Inflammatory macrophage (primary cell): ENCODE measurements around the gene ZSWIM1.
A peak's percentile ranks its signal among the peaks of the same experiment; 100 is the strongest.
"Not testable (repeated sequence)": the region's sequence is repeated elsewhere in the genome, so short reads cannot be mapped to it uniquely, and the experiment has no call there.

ENCODE experiments used
- DNase-seq, 2 donors: peaks; one replicate each; pipeline ENCODE4 v3.0.0-alpha.2; 2020 to 2022

ZSWIM1 gene

GRCh38 chr20:45909817-45910669, 29.0 kb downstream of the ZSWIM1 start:
- peak; percentile 67 to 69 for DNase-seq

GRCh38 chr20:45910670-45911485, 29.9 kb downstream of the ZSWIM1 start:
- DNase-seq, result peak; percentile 97 to 99

DNA sequence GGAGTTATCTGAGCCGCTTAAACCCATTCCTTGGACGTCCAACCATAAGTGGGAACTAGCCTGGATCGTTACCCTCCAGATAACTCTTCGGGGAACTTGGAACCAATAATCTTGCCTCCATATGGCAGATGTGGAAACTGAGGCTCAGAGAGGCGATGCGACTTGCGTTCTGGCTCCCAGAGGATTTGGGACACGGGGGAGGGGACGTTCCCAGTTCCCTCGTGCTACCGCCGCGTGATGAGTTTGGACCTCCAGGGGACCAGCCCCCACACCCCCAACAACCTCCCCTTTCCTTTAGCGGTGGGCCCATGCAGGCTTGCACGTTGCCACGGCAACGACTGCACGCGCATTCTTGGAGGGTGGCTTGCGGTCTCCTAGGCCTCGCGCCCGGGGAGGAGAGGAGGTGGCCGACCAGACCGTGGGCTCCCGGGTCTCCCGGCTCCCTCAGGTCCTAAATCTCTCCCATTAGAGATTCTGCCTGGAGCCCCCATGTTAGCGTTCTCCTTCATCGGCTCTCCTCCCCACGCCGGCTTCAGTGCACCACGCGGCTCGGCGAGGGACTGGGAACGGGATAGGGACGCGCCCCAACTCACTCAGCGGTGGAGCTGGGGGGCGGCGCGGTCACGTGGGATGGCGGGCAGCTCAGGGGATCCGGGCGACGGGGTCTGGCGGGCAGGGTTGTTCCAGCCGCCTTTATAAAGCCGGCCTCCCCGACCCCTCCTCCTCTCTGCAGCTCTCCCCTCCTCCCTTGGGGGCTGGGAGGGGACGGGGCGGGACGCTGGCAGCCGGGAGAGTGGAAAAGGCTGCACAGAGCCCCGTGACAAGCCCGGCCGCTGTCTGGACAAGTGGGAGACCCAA, 30.7 kb downstream of the ZSWIM1 start, which contains the start of gene PLTP:
Gene PLTP (minus strand): TSS at position 670 of the 858 bp plus-strand sequence. CDS start 703 bp downstream, outside the sequence.
- peak in 1 of 2 donors; percentile 28 for DNase-seq

DNA sequence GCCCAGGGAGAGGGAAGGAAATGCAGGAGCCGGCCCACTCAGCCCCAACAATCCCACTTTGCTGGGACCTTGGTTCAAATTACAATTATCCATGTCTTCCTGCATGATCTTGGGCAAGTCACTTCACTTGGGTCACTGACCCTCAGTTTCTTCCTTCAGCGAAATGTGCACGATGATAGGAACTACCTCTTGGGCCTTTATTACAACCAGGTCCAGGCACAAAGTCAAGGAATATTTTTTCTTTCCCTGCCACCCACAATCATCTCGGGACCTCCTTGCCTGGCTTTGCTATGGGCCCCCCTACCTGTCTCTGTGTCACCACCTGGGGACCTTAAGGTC, 31.3 kb downstream of the ZSWIM1 start:
- DNase-seq, result no peak

- peak; percentile 68 to 81 for DNase-seq
Measured at GRCh38 chr20:45913116-45913515, 32.1 kb downstream of the ZSWIM1 start.

- DNase-seq, result no peak
Measured at GRCh38 chr20:45917790-45918141, 36.7 kb downstream of the ZSWIM1 start.

GRCh38 chr20:45918182-45918737, 37.2 kb downstream of the ZSWIM1 start:
- peak; percentile 41 to 47 for DNase-seq

GRCh38 chr20:45918779-45919537, 37.9 kb downstream of the ZSWIM1 start:
- DNase-seq, result no peak

- no peak for DNase-seq
Measured at GRCh38 chr20:45919542-45920399, 38.7 kb downstream of the ZSWIM1 start.

DNA sequence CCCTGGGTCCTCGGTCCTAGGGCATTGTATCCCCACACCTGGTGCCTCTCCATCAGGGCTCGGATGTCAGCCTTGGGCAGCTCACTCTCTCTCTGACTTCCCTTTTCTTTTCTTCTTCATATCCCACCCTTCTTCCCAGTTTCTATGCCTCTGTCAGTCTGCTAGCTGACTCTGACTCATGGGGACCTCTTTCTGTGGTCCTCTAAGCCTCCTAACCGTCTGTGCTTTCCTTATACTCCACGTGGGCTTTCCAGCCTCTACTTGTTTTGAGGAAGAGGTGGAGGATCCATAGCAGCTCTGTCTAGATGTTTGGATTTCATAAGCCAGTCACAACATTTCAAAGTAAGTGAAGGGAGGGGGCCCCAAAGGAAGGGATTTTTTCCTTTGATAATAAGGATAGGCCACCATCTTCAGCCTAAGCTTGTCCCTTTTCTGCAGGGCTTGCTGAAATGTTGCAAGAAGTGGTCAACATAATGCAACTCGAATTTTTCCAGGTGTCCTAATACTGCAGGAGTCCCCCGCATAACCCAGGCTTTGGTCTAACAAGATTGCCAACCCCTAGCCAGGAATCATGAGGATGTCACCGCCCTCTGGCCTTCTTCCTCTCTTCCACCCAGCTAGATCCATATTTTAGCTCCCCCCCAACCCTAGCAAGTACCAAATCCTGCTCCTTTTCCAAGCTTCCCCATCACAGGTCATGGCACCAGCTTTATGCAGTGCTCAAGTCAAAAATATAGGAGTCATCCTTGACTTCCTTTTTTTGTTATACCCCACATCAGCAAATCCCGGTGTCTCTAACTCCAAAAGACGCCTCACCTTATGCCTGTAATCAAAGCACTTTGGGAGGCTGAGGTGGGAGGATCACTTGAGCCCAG, 39.7 kb downstream of the ZSWIM1 start:
- DNase-seq, result peak; percentile 36 to 47

DNA sequence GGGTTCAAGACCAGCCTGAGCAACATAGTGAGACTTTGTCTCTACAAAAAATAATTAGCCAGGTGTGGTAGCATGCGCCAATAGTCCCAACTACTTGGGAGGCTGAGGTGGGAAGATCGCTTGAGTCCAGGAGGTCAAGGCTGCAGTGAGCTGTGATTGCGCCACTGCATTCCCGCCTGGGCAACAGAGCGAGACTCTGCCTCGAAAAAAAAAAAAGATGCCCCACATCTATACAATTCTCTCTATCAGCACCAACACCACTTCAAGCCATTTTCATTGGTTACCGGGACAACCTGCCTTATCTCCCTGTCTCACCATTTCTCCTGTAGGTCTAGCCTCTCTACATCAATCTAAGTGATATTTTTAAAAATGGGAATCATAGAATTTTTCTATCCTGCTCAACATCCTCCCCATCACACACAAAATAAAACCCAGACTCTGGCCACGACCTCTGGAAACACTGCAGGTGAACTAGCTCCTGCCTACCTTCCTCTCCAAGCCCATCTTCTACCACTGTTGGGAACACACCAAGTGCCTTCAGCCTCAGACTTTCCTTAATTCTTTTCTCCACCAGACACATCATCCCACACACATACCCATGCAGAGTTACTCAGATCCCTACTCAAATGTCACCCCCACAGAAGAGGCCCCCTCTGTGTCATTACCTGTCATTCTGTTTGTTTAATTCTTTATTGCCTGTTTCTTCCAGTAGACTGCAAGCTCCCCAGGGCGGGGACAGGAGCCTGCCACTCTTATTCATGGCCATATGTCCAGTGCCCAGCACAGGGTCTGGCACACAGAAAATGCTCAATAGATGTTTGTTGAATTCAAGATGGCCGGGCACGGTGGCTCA, 40.5 kb downstream of the ZSWIM1 start:
- no peak for DNase-seq

DNA sequence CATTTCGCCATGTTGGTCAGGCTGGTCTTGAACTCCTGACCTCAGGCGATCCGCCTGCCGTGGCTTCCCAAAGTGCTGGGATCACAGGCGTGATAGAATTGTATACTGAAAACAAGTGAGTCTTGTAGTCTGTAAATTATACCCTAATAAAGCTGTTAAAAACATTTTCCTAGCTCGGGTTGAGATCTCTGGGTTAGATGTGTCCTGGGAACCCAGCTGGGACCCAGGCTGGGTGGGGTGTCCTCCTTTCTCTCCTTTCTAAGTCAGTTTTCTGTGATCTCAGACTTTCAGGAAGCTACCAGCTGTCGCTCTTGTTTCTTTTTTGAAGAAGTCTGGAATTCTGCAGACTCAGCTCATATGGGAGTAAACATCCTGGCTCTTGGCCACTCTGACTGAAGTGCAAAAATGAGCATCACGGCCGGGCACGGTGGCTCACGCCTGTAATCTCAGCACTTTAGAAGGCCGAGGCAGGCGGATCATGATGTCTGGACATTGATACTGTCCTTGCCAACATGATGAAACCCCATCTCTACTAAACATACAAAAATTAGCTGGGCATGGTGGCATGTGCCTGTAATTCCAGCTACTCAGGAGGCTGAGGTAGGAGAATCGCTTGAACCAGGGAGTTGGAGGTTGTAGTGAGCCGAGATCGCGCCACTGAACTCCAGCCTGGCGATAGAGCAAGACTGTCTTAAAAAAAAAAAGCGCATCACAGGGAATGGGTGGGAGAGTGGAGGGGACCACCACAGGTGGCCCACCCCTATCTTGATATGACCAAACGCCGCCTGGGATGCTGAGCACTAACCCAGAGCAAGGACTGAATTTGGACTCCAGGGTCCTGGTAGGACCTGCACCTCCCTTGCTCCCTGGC, 43.6 kb downstream of the ZSWIM1 start:
- peak; percentile 48 to 56 for DNase-seq

- DNase-seq, result no peak
Measured at GRCh38 chr20:45925821-45926506, 44.9 kb downstream of the ZSWIM1 start.

DNA sequence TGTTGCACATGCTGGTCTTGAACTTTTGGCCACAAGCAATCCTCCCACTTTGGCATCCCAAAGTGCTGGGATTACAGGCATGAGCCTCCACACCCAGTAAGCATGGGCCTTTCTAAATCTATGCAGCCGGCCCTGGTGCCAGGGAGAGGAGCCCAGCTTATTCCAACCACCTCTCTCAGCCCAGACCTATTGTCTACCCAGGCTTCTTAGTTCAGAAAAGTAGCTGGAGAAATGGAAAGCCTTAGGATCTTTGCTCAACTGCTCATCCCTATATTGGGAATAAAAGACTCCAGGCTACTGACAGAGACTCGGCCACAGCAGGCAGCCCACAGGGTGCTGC, 45.7 kb downstream of the ZSWIM1 start:
- DNase-seq, result no peak

DNA sequence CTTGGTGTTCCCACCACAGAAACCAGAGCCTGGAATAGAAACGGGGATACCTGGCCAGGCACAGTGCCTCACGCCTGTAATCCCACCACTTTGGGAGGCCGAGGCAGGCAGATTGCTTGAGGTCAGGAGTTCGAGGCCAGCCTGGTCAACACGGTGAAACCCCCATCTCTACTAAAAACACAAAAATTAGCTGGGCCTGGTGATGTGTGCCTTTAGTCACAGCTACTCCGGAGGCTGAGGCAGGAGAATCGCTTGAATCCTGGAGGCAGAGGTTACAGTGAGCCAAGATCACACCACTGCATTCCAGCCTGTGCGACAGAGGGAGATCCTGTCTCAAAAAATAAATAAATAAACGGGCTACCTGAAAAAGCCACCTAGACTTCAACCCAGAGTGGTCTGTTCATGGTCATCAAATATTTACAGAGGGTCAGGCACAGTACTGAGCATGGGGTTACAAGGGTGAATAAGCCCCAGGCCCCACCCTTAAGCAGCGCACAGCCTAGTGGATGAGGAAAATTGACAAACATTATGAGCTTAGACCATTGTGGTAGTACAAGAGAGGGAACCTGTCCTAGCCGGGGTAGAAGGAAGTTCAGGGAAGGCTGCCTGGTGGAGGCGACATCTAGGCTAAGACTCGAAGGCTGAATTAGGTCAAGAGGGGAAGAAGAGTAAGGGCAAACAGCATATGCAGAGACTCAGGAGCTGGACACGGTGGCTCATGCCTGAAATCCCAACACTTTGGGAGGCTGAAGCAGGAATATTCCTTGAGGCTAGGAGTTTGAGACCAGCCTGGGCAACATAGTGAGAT, 46.2 kb downstream of the ZSWIM1 start:
- DNase-seq, result no peak

DNA sequence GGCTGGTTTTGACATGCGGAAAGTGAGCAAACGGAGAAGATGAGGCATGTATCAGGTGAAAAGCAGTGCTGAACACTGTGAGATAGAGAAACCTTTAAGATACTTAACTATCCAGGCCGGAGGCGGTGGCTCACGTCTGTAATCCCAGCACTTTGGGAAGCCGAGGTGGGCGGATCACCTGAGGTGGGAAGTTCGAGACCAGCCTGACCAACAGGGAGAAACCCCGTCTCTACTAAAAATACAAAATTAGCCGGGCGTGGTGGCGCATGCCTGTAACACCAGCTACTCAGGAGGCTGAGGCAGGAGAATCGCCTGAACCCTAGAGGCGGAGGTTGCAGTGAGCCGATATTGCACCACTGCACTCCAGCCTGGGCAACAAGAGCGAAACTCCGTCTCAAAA, 50.7 kb downstream of the ZSWIM1 start:
- not testable (repeated sequence) for DNase-seq
